SJCRH30 (cell line): Measurements from ENCODE around the gene BOLL. TPM values are rescaled to one million over a fixed set of nuclear protein-coding genes. Genes with fewer than 3 reads are reported as not detected.
"Not testable (repeated sequence)": the region's sequence is repeated elsewhere in the genome, so short reads cannot be mapped to it uniquely, and the experiment has no call there.

Experiments used
- DNase-seq, 2 experiments: peaks; one replicate each; pipeline ENCODE4 v3.0.0-alpha.2; 2015 to 2020
- H3K27ac ChIP-seq: fragments of 250-450 bp; sonication (Bioruptor Pico); 2 replicates; pipeline ENCODE4 v1.5.1; 2020; ENCODE audit warnings: mild to moderate bottlenecking, moderate library complexity
- H3K27me3 ChIP-seq: fragments of 250-450 bp; sonication (Bioruptor Pico); 2 replicates; pipeline ENCODE4 v1.5.1; 2020; ENCODE audit warnings: mild to moderate bottlenecking, moderate library complexity
- H3K36me3 ChIP-seq: fragments of 250-450 bp; sonication (Bioruptor Pico); 2 replicates; pipeline ENCODE4 v1.5.1; 2020; ENCODE audit warnings: mild to moderate bottlenecking, moderate library complexity
- H3K4me1 ChIP-seq: fragments of 250-450 bp; sonication (Bioruptor Pico); 2 replicates; pipeline ENCODE4 v1.5.1; 2020; ENCODE audit warnings: mild to moderate bottlenecking, moderate library complexity
- H3K4me3 ChIP-seq: fragments of 250-450 bp; sonication (Bioruptor Pico); 2 replicates; pipeline ENCODE4 v1.5.1; 2020; ENCODE audit warnings: mild to moderate bottlenecking, moderate library complexity
- H3K9me3 ChIP-seq: fragments of 250-450 bp; sonication (Bioruptor Pico); replicated peaks from 2 replicates; pipeline ENCODE4 v1.5.1; 2020; ENCODE audit warnings: mild to moderate bottlenecking, moderate library complexity
- total RNA-seq: library from RNA; depleted of rRNA; stranded (reverse); fragments of >200 nt; shearing (Covaris generic); gene quantifications from 2 replicates; pipeline ENCODE4 v1.2.3, GENCODE V29; 2014; rRNA removed

The BOLL gene
- total RNA-seq, 1 experiment from 2014 or later = 0.51 TPM

DNA sequence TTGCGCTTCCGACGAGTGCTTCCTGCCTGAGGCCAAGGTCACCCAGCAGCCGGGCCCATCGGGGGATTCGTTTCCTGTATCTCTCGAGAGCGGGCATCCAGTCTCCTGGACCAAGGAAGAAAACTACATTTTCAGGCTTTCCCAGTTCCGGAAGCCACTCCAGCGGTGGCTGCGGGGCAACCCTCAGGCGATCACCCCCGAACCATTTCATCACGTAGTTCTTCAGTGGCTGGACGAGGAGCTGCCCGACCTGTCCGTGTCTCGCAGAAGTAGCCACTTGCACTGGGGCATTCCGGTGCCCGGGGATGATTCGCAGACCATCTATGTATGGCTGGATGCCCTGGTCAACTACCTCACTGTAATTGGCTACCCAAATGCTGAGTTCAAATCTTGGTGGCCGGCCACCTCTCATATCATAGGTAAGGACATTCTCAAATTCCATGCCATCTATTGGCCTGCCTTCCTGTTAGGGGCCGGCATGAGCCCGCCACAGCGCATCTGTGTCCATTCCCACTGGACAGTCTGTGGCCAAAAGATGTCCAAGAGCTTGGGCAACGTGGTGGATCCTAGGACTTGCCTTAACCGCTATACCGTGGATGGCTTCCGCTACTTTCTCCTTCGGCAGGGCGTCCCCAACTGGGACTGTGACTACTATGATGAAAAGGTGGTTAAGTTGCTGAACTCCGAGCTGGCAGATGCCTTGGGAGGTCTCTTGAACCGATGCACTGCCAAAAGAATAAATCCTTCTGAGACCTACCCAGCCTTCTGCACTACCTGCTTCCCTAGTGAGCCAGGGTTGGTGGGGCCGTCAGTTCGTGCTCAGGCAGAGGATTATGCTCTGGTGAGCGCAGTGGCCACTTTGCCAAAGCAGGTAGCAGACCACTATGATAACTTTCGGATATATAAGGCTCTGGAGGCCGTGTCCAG, 78.9 kb downstream of the BOLL start:
- H3K4me1 ChIP-seq = peaks cover 8% of the 10 kb centered on the region; the same call in 1 of the 2 replicates
- no peaks in the 10 kb centered on the region for H3K36me3 ChIP-seq
- peak; percentile 29 to 33 for DNase-seq
- no peaks in the 10 kb centered on the region for H3K9me3 ChIP-seq
- peak overlapping the region; percentile 78 for H3K4me3 ChIP-seq
- no peaks in the 10 kb centered on the region for H3K27me3 ChIP-seq
- no peak overlapping the region for H3K27ac ChIP-seq

DNA sequence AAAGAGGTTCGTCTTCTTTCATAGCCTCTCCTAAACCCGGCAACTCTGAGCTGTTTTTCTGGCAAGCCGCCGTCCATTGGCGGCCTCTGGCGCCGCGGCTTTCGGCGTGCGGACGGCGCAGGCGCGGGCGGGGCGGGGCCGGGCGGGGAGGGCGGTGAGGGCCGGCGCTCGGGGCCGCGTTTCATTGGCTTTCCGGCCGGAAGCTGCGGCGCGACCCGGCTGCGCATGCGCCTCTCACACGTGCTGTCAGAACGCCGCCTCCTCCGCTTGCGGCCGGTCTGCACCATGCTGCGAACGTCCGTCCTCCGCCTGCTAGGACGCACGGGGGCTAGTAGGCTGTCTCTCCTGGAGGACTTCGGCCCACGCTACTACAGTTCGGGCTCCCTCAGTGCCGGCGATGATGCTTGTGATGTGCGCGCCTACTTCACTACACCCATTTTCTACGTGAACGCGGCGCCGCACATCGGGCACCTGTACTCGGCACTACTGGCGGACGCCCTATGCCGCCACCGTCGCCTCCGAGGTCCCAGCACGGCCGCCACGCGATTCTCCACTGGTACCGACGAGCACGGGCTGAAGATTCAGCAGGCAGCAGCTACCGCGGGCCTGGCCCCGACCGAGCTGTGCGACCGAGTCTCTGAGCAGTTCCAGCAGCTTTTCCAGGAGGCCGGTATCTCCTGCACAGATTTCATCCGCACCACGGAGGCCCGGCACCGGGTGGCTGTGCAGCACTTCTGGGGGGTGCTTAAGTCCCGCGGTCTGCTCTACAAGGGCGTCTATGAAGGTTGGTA, 79.8 kb downstream of the BOLL start, which contains the start of gene MARS2:
Gene MARS2, plus strand, starts transcription at position 249 of the 791 bp plus-strand sequence. Its CDS starts 37 bp downstream, at position 286.
- Histone ChIP-seq H3K9me3 (no peaks in the 10 kb centered on the region), H3K27ac (peak within 1 kb of the TSS; percentile 39; the same call in 1 of the 2 replicates), H3K36me3 (no peaks in the 10 kb centered on the region), H3K4me1 (peaks cover 8% of the 10 kb centered on the region; the same call in 1 of the 2 replicates), H3K4me3 (peak within 1 kb of the TSS; percentile 78), H3K27me3 (no peaks in the 10 kb centered on the region)
- peak; percentile 88 to 93 for DNase-seq

DNA sequence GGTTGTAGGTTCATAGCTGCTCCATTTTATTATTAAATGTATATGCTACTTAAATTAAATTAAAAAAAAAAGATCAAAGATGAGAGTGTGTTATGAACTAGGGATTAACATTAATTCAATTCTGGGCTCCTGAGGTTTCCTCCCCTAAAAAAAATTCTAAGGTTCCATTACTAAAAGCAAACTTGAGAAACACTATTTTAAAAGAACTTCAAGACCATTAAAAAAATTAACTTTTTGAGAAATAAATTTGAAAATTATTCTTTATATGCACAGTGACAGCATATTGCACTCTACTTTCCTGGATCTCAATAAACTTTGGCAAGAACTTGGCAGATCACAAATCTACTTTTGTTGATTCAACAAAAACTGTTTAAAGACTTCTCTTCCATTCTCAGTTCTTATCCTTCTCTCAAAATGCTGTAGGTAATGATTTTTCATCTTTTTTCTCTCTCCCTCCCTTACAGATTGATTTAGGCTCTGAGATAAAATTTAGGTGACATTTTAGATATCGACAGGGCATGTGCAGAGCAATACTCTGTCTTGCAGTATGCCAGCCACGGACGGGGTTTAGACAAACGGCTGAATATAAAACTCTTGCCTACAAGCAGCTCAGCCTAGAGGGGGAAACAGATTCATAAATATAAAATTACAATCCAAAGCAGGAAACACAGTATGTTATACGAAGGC, 80.5 kb downstream of the BOLL start:
- Histone ChIP-seq H3K9me3 (no peaks in the 10 kb centered on the region), H3K36me3 (no peaks in the 10 kb centered on the region), H3K4me1 (peaks cover 8% of the 10 kb centered on the region; the same call in 1 of the 2 replicates), H3K27ac (peak overlapping the region; percentile 39; the same call in 1 of the 2 replicates), H3K4me3 (peak overlapping the region; percentile 78), H3K27me3 (no peaks in the 10 kb centered on the region)
- no peak for DNase-seq

DNA sequence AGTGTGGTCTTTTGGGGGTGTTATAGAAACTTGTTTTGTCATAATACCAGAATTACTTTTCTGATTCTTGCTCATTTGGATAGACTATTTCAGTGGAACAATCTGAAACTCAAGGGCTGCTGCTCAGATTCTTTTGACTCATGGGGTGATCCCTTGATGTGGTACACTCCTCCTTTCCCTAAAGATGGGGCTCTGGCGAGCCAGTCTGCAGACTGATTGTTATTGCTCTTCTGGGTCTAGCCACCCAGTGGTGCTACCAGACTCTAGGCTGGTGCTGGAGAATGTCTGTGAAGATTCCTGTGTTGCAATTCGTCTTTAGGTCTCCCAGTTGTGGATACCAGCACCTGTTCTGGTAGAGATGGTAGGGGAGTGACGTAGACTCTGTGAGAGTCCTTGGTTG, 84.2 kb downstream of the BOLL start:
- Histone ChIP-seq H3K27me3 (no peaks in the 10 kb centered on the region), H3K27ac (no peak overlapping the region), H3K36me3 (no peaks in the 10 kb centered on the region), H3K4me1 (peaks cover 2% of the 10 kb centered on the region; the same call in 1 of the 2 replicates), H3K4me3 (no peak overlapping the region), H3K9me3 (no peaks in the 10 kb centered on the region)
- no peak for DNase-seq

DNA sequence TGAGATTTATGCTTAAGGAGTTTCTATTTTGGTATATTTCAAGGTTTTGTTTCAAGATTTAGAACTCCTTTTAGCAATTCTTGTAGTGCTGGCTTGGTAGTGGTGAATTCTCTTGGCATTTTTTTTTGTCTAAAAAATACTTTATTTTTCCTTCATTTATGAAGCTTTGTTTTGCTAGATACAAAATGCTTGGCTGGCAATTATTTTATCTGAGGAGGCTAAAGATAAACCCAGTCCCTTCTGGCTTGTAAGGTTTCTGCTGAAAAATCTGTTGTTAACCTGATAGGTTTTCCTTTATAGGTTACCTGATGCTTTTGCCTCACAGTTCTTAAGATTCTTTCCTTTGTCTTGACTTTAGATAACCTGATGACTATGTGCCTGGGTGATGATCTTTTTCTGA, 85.4 kb downstream of the BOLL start:
- DNase-seq, H3K9me3 ChIP-seq, H3K27me3 ChIP-seq, H3K27ac ChIP-seq, H3K4me3 ChIP-seq, H3K4me1 ChIP-seq, H3K36me3 ChIP-seq: not testable (repeated sequence)

DNA sequence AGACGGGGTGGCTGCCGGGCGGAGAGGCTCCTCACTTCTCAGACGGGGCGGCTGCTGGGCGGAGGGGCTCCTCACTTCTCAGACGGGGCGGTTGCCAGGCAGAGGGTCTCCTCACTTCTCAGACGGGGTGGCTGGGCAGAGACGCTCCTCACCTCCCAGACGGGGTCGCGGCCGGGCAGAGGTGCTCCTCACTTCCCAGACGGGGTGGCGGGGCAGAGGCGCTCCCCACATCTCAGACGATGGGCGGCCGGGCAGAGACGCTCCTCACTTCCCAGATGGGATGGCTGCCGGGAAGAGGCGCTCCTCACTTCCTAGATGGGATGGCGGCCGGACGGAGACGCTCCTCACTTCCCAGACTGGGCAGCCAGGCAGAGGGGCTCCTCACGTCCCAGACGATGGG, 88.5 kb downstream of the BOLL start:
- not testable (repeated sequence) for H3K27ac ChIP-seq, H3K27me3 ChIP-seq, H3K4me3 ChIP-seq

DNA sequence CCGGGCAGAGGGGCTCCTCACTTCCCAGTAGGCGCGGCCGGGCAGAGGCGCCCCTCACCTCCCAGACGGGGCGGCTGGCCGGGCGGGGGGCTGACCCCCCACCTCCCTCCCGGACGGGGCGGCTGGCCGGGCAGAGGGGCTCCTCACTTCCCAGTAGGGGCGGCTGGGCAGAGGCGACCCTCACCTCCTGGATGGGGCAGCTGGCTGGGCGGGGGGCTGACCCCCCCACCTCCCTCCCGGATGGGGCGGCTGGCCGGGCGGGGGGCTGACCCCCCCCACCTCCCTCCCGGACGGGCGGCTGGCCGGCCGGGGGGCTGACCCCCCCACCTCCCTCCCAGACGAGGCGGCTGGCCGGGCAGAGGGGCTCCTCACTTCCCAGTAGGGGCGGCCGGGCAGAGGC, 89.1 kb downstream of the BOLL start:
- not testable (repeated sequence) for DNase-seq

More for the DNA sequence above, 88.5 kb downstream of the BOLL start:
- not testable (repeated sequence) for H3K9me3 ChIP-seq, H3K36me3 ChIP-seq, DNase-seq, H3K4me1 ChIP-seq

DNA sequence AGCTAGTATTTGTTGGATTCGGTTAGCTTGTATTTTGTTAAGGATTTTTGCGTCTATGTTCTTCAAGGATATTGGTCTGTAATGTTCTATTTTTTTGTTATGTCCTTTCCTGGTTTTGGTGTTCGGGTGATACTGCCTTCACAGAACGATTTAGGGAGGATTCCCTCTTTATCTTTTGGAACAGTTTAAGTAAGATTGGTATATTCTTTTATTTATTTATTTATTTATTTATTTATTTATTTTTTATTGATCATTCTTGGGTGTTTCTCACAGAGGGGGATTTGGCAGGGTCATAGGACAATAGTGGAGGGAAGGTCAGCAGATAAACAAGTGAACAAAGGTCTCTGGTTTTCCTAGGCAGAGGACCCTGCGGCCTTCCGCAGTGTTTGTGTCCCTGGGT, 89.9 kb downstream of the BOLL start:
- H3K27me3 ChIP-seq, H3K27ac ChIP-seq, H3K4me3 ChIP-seq, H3K4me1 ChIP-seq, DNase-seq, H3K9me3 ChIP-seq, H3K36me3 ChIP-seq: not testable (repeated sequence)

More for the DNA sequence above, 89.1 kb downstream of the BOLL start:
- H3K27me3 ChIP-seq, H3K27ac ChIP-seq, H3K9me3 ChIP-seq, H3K4me1 ChIP-seq, H3K4me3 ChIP-seq, H3K36me3 ChIP-seq: not testable (repeated sequence)

DNA sequence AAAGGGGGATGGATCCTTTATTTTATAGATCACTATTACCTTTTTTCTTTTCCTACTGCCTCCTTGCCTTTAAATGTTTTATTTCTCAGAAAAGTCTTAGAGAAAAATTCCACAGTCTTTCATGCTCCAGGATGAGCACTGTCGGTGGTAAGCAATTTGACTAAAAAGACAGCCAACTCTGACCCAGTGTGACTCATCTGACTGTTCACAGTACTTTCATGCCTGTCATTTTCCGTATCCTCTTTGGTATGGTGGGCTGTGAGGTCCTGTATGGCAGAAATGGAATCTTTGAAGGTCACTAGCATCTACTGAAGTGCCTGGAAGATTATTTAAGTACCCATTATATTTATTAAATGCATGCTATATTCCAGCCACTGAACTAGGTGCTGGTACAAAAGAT, 107.6 kb downstream of the BOLL start:
- Histone ChIP-seq H3K27ac (no peak overlapping the region), H3K36me3 (no peaks in the 10 kb centered on the region), H3K4me3 (no peak overlapping the region), H3K9me3 (no peaks in the 10 kb centered on the region), H3K27me3 (no peaks in the 10 kb centered on the region), H3K4me1 (no peaks in the 10 kb centered on the region)
- DNase-seq = no peak

DNA sequence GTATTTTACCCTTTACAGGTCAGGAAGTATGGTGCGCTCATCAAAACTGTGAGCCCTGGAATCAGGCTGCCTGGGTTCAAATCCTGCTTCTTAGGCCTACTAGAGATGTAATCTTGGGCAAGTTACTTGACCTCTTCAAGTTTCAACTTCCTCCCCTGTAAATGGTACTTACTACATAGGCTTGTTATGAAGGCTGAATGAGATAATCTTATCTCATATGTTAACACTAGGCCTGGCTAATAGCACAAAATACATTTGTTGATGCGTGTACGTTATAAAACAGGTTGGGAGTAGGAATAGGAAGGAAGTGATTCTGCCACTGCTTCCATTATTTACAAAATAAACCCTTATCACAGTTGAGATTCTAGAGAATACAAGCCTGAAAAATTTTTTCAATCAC, 108.1 kb downstream of the BOLL start:
- Histone ChIP-seq H3K27me3 (no peaks in the 10 kb centered on the region), H3K36me3 (no peaks in the 10 kb centered on the region), H3K9me3 (no peaks in the 10 kb centered on the region), H3K27ac (no peak overlapping the region), H3K4me1 (no peaks in the 10 kb centered on the region), H3K4me3 (no peak overlapping the region)
- no peak for DNase-seq

Other genes starting within 250 kb of the BOLL start
- 0.02 TPM in 1 of 2 replicates, not detected in the other for gene RFTN2, start 109.7 kb downstream of the BOLL start, total RNA-seq
- gene MARS2, start 80.0 kb downstream of the BOLL start, total RNA-seq = 13.6 TPM in 2 replicates
- gene PLCL1, start 19.3 kb upstream of the BOLL start, total RNA-seq = not detected in 2 replicates